GM12878 (cell line): ENCODE data around the gene RNU6-1. TPM values are rescaled to one million over a fixed set of nuclear protein-coding genes. Genes with fewer than 3 reads are reported as not detected.

ENCODE experiments used
- CBX5 ChIP-seq: sonication (generic); IDR thresholded peaks from 2 replicates; pipeline ENCODE4 v1.6.1; 2016; ENCODE audit warnings: low read depth, moderate library complexity, mild to moderate bottlenecking, inconsistent platforms
- CREM ChIP-seq: IDR thresholded peaks from 2 replicates; pipeline ENCODE4 v1.6.1; 2014; ENCODE audit warnings: antibody characterized with exemption, low read depth
- EZH2 ChIP-seq: IDR thresholded peaks from 2 replicates; pipeline ENCODE4 v1.6.1; 2012; ENCODE audit warnings: low read depth, mild to moderate bottlenecking, control low read depth, inconsistent platforms, low read length, borderline replicate concordance; ENCODE audit not compliant: control insufficient read depth
- HDAC6 ChIP-seq: fragments of 200-600 bp; sonication (generic); IDR thresholded peaks from one replicate; pipeline ENCODE4 v1.8.0; 2017; ENCODE audit warnings: antibody characterized with exemption; ENCODE audit not compliant: unreplicated experiment
- IKZF1 ChIP-seq: fragments of 450-650 bp; conservative IDR thresholded peaks from 2 replicates; pipeline ENCODE4 v1.6.1; 2017; ENCODE audit warnings: antibody characterized with exemption, mild to moderate bottlenecking
- KLF5 ChIP-seq: fragments of 450-650 bp; IDR thresholded peaks from 2 replicates; pipeline ENCODE4 v1.6.1; 2014; ENCODE audit warnings: mild to moderate bottlenecking; ENCODE audit not compliant: partially characterized antibody
- NFXL1 ChIP-seq: fragments of 450-650 bp; IDR thresholded peaks from 2 replicates; pipeline ENCODE4 v1.6.1; 2017; ENCODE audit warnings: antibody characterized with exemption, mild to moderate bottlenecking, borderline replicate concordance
- POU2F2 ChIP-seq: IDR thresholded peaks from 3 replicates; pipeline ENCODE4 v1.6.1; 2011; ENCODE audit warnings: low read depth, mild to moderate bottlenecking, low read length, borderline replicate concordance
- RCOR1 ChIP-seq: conservative IDR thresholded peaks from 2 replicates; pipeline ENCODE4 v1.6.1; 2012; ENCODE audit warnings: low read depth, low read length, improper control_type of control experiment
- SREBF1 ChIP-seq: IDR thresholded peaks from 2 replicates; pipeline ENCODE4 v1.6.1; 2012; ENCODE audit warnings: mild to moderate bottlenecking, low read length
- SRF ChIP-seq, 2 experiments: IDR thresholded peaks; 2 replicates each; pipeline ENCODE4 v1.6.1; 2011; ENCODE audit warnings: low read depth in 2 of 2, low read length in 2 of 2, mild to moderate bottlenecking in 1 of 2, moderate library complexity in 1 of 2
- WRNIP1 ChIP-seq: IDR thresholded peaks from 2 replicates; pipeline ENCODE4 v1.6.1; 2011; ENCODE audit warnings: low read depth, low read length, improper control_type of control experiment, borderline replicate concordance
- ZZZ3 ChIP-seq: IDR thresholded peaks from 2 replicates; pipeline ENCODE4 v1.6.1; 2011; ENCODE audit warnings: low read depth; ENCODE audit not compliant: control insufficient read depth, insufficient read length
- polyA plus RNA-seq, 11 experiments: library from polyadenylated mRNA; depleted of rRNA in 4 of 11; unstranded in 6 of 11; stranded (reverse) in 5 of 11; fragments of >200 nt; fragmentation: Nextera tagmentation in 4 of 11; fragmentation: Illumina TruSeq in 1 of 11; extraction: Ambion mirVana in 4 of 11; extraction: Trizol in 1 of 11; gene quantifications; 1 replicate in 1 of 11; 2 replicates in 10 of 11; pipeline versions ENCODE4 v1.2.1 to v1.2.3, GENCODE V29; 2011 to 2016; ENCODE audit warnings: inconsistent platforms in 2 of 11, missing spikeins in 2 of 11, low read depth in 1 of 11
- total RNA-seq, 4 experiments: library from RNA; depleted of rRNA in 3 of 4; stranded (reverse); fragments of >200 nt in 3 of 4; fragmentation: Illumina TruSeq in 1 of 4; extraction: Trizol in 1 of 4; gene quantifications; 2 replicates each; pipeline versions ENCODE4 v1.2.1 to v1.2.3, GENCODE V29; 2013 to 2021
- TF ChIP-seq, protein P1 (sequence below): fragments of 450-650 bp; IDR thresholded peaks from 2 replicates; pipeline ENCODE4 v1.6.1; 2017; ENCODE audit warnings: antibody characterized with exemption, mild to moderate bottlenecking, moderate library complexity
- TF ChIP-seq, protein P2 (sequence below): IDR thresholded peaks from 2 replicates; pipeline ENCODE4 v1.6.1; 2011; ENCODE audit warnings: borderline replicate concordance, low read depth, mild to moderate bottlenecking, moderate library complexity, mixed read lengths, low read length; ENCODE audit not compliant: insufficient read depth; ENCODE audit errors: extremely low read length
- TF ChIP-seq, protein P3 (sequence below): IDR thresholded peaks from 2 replicates; pipeline ENCODE4 v1.6.1; 2012; ENCODE audit warnings: low read depth, low read length, improper control_type of control experiment
- TF ChIP-seq, protein P4 (sequence below): fragments of 450-650 bp; IDR thresholded peaks from 2 replicates; pipeline ENCODE4 v1.6.1; 2014; ENCODE audit warnings: mild to moderate bottlenecking
- TF ChIP-seq, protein P5 (sequence below): fragments of 450-650 bp; formaldehyde crosslinking; IDR thresholded peaks from 2 replicates; pipeline ENCODE4 v1.5.0; 2022; ENCODE audit warnings: mild to moderate bottlenecking, missing genetic modification characterization

Gene RNU6-1
- total and polyA plus RNA-seq, 10 of the 15 experiments (the other 5 are each of a cell fraction or from before 2014, with no cell fraction given): not detected

DNA sequence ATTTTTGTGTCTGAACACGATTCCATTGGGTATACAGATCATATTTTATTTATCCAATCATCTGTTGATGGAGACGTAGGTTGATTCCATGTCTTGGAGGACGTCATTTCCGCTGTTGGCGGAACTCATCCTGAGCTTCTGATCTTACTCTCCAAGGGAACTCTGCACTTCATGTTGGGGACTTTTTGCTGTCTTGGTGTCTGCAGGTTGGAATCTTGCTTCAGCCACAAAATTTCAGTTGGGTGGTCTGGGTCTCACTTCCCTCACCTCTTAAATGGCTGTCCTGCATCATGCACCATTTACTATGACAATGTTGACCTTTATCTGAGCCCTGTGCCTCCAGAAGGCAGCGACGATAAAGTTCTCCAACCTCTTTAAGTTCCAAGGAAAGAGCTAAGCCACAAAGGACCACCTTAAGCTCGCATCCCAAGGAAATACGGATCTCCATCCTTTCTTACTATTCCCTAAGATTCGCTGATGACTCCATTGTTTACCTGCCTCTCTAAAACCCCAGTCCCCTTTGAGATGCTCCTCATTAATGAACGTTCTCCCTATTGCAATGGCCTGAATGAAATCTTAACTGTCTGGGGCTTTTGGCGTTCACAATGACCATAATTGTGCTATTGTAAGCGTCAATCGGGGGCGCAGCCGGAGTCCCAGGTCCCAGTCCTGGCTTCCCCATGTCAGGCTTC, 23.1 kb upstream of the RNU6-1 start (continued):
- TF ChIP-seq, protein P1, sequence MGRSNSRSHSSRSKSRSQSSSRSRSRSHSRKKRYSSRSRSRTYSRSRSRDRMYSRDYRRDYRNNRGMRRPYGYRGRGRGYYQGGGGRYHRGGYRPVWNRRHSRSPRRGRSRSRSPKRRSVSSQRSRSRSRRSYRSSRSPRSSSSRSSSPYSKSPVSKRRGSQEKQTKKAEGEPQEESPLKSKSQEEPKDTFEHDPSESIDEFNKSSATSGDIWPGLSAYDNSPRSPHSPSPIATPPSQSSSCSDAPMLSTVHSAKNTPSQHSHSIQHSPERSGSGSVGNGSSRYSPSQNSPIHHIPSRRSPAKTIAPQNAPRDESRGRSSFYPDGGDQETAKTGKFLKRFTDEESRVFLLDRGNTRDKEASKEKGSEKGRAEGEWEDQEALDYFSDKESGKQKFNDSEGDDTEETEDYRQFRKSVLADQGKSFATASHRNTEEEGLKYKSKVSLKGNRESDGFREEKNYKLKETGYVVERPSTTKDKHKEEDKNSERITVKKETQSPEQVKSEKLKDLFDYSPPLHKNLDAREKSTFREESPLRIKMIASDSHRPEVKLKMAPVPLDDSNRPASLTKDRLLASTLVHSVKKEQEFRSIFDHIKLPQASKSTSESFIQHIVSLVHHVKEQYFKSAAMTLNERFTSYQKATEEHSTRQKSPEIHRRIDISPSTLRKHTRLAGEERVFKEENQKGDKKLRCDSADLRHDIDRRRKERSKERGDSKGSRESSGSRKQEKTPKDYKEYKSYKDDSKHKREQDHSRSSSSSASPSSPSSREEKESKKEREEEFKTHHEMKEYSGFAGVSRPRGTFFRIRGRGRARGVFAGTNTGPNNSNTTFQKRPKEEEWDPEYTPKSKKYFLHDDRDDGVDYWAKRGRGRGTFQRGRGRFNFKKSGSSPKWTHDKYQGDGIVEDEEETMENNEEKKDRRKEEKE: no peak
- TF ChIP-seq EZH2 (no peak), WRNIP1 (no peak), CREM (peak; percentile 84), HDAC6 (no peak), SREBF1 (no peak), POU2F2 (peak; percentile 48; the same call in 1 of the 3 replicates), SRF (IDR thresholded peaks at IDR 0.05; ENCODE audit: low read depth in 2 of 2, low read length in 2 of 2) (no peak), CBX5 (no peak; the same call in 1 of the 2 replicates), ZZZ3 (no peak), IKZF1 (peak; percentile 78), KLF5 (no peak), RCOR1 (no peak), NFXL1 (no peak)
- TF ChIP-seq, protein P2, sequence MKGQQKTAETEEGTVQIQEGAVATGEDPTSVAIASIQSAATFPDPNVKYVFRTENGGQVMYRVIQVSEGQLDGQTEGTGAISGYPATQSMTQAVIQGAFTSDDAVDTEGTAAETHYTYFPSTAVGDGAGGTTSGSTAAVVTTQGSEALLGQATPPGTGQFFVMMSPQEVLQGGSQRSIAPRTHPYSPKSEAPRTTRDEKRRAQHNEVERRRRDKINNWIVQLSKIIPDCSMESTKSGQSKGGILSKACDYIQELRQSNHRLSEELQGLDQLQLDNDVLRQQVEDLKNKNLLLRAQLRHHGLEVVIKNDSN: no peak
- TF ChIP-seq, protein P3, sequence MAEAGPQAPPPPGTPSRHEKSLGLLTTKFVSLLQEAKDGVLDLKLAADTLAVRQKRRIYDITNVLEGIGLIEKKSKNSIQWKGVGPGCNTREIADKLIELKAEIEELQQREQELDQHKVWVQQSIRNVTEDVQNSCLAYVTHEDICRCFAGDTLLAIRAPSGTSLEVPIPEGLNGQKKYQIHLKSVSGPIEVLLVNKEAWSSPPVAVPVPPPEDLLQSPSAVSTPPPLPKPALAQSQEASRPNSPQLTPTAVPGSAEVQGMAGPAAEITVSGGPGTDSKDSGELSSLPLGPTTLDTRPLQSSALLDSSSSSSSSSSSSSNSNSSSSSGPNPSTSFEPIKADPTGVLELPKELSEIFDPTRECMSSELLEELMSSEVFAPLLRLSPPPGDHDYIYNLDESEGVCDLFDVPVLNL: no peak
- TF ChIP-seq, protein P4, sequence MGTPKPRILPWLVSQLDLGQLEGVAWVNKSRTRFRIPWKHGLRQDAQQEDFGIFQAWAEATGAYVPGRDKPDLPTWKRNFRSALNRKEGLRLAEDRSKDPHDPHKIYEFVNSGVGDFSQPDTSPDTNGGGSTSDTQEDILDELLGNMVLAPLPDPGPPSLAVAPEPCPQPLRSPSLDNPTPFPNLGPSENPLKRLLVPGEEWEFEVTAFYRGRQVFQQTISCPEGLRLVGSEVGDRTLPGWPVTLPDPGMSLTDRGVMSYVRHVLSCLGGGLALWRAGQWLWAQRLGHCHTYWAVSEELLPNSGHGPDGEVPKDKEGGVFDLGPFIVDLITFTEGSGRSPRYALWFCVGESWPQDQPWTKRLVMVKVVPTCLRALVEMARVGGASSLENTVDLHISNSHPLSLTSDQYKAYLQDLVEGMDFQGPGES: no peak
- TF ChIP-seq, protein P5, sequence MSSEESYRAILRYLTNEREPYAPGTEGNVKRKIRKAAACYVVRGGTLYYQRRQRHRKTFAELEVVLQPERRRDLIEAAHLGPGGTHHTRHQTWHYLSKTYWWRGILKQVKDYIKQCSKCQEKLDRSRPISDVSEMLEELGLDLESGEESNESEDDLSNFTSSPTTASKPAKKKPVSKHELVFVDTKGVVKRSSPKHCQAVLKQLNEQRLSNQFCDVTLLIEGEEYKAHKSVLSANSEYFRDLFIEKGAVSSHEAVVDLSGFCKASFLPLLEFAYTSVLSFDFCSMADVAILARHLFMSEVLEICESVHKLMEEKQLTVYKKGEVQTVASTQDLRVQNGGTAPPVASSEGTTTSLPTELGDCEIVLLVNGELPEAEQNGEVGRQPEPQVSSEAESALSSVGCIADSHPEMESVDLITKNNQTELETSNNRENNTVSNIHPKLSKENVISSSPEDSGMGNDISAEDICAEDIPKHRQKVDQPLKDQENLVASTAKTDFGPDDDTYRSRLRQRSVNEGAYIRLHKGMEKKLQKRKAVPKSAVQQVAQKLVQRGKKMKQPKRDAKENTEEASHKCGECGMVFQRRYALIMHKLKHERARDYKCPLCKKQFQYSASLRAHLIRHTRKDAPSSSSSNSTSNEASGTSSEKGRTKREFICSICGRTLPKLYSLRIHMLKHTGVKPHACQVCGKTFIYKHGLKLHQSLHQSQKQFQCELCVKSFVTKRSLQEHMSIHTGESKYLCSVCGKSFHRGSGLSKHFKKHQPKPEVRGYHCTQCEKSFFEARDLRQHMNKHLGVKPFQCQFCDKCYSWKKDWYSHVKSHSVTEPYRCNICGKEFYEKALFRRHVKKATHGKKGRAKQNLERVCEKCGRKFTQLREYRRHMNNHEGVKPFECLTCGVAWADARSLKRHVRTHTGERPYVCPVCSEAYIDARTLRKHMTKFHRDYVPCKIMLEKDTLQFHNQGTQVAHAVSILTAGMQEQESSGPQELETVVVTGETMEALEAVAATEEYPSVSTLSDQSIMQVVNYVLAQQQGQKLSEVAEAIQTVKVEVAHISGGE: no peak
